ENCODE data around the gene C4orf33.

Gene C4orf33

DNA sequence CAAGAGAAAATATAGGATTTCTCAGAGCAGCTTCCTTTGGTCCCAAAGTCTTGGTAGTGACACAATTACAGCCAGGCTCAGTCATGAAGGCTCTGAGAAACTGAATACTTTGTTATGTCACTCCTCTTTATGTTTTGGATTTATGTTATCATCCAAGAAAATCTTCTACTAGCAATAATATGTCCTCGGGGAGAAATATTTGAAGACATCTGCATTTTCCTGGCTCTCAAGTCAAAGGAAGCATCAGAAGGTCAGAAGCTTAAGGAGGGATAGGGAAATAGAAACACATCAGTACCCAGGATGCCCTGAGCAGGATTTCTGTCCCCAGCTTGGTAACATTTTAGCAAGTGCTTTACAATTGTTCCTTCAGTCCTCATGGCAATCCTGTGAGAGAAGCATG is 54.0 kb downstream of the C4orf33 start:
- DNase-seq (ENCODE audit: extremely low spot score), result no peak
- TF ChIP-seq SP1 (IDR thresholded peaks at IDR 0.05) (no peak), L3MBTL2 (conservative IDR thresholded peaks at IDR 0.05) (no peak), LEF1 (IDR thresholded peaks at IDR 0.05; ENCODE audit: borderline replicate concordance) (no peak), SUZ12 (IDR thresholded peaks at IDR 0.05) (no peak), ELF4 (IDR thresholded peaks at IDR 0.05) (no peak), FOXK2 (IDR thresholded peaks at IDR 0.05) (no peak), TARDBP (IDR thresholded peaks at IDR 0.05) (no peak), NFRKB (IDR thresholded peaks at IDR 0.05) (no peak), BHLHE40 (IDR thresholded peaks at IDR 0.05; ENCODE audit: borderline replicate concordance) (no peak), CTBP1 (IDR thresholded peaks at IDR 0.05; ENCODE audit: borderline replicate concordance) (no peak), FOXM1 (IDR thresholded peaks at IDR 0.05; ENCODE audit: borderline replicate concordance) (no peak), FOXA1 (IDR thresholded peaks at IDR 0.05) (no peak), HDGF (IDR thresholded peaks at IDR 0.05; ENCODE audit: borderline replicate concordance) (no peak), ARNT (IDR thresholded peaks at IDR 0.05) (no peak)
- ChIA-PET POLR2A (no interaction called here), CTCF (no interaction called here)

DNA sequence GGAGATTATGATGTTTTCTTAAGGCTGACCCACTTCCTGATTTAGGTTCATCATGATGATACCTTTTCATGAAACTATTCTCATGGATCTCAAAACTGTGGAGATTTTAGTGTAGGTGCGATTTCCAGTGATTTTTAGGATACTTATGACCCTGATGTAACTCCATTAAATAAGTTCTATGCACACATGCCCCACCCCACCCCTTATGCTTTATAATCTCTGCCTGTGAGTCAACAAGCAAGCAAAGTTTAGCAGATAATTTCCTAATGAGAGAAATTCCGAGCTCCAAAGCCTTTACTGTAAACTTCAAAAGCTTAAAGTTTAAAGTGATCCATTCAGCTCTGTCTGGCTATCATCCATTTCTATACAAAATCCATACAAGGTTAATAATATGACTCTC is 56.4 kb downstream of the C4orf33 start:
- CTCF ChIA-PET, result no interaction called here
- TF ChIP-seq TARDBP (IDR thresholded peaks at IDR 0.05), result no peak
- no peak for DNase-seq (ENCODE audit: extremely low spot score)
- POLR2A ChIA-PET, result no interaction called here

DNA sequence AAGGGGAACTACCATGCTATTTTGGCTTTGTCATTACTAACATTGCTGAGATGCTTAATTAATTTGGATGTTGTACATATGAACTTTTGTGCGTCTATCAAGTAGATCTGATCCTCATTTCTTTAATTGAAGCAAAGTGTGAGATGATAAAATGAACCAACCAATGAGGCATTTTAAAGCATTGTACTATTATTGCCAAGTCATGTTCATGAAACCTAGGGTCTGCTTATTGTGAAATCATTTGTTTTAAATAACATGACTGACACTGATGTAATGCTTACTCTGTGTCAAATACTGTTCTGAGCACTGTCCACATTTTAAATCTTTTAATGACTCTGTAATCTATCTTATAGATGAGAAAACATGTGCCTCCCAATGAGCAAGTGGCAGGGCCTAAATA is 57.7 kb downstream of the C4orf33 start:
- DNase-seq (ENCODE audit: extremely low spot score), result no peak
- POLR2A ChIA-PET, result no interaction called here
- TF ChIP-seq CTBP1 (IDR thresholded peaks at IDR 0.05; ENCODE audit: borderline replicate concordance), result no peak
- TF ChIP-seq FOXM1 (IDR thresholded peaks at IDR 0.05; ENCODE audit: borderline replicate concordance), result no peak
- no peak for TF ChIP-seq HDGF (IDR thresholded peaks at IDR 0.05; ENCODE audit: borderline replicate concordance)
- no peak for TF ChIP-seq LEF1 (IDR thresholded peaks at IDR 0.05; ENCODE audit: borderline replicate concordance)
- TF ChIP-seq FOXK2 (IDR thresholded peaks at IDR 0.05), result no peak
- TF ChIP-seq L3MBTL2 (conservative IDR thresholded peaks at IDR 0.05), result no peak
- TF ChIP-seq ELF4 (IDR thresholded peaks at IDR 0.05), result no peak
- no peak for TF ChIP-seq FOXA1 (IDR thresholded peaks at IDR 0.05)
- TF ChIP-seq ZNF384 (IDR thresholded peaks at IDR 0.05), result no peak
- TF ChIP-seq SUZ12 (IDR thresholded peaks at IDR 0.05), result no peak
- TF ChIP-seq, protein P1, sequence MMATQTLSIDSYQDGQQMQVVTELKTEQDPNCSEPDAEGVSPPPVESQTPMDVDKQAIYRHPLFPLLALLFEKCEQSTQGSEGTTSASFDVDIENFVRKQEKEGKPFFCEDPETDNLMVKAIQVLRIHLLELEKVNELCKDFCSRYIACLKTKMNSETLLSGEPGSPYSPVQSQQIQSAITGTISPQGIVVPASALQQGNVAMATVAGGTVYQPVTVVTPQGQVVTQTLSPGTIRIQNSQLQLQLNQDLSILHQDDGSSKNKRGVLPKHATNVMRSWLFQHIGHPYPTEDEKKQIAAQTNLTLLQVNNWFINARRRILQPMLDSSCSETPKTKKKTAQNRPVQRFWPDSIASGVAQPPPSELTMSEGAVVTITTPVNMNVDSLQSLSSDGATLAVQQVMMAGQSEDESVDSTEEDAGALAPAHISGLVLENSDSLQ (IDR thresholded peaks at IDR 0.05), result no peak
- no peak for TF ChIP-seq BHLHE40 (IDR thresholded peaks at IDR 0.05; ENCODE audit: borderline replicate concordance)
- CTCF ChIA-PET, result no interaction called here

DNA sequence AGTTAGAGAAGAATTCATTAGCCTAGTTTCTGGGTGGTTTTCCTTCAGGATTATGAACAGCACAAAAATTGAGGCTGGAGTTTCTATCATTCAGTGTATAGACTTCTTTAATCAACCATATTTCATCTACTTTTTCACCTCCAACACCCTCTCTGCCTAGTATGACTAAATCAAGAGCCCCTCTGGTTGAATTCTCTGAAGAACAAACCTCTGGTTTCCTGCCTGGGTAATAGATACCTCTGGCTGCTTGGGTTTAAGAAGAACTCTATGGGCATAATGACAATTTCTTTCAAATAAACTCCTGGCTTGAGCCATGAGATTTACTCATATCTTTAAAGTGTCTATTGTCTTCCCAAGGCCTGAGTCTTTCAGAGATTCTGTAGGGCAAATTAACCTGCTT is 66.5 kb downstream of the C4orf33 start:
- ChIA-PET CTCF (no interaction called here), POLR2A (no interaction called here)
- TF ChIP-seq ARNT (IDR thresholded peaks at IDR 0.05) (no peak), ZNF384 (IDR thresholded peaks at IDR 0.05) (no peak), TARDBP (IDR thresholded peaks at IDR 0.05) (no peak), SP1 (IDR thresholded peaks at IDR 0.05) (no peak), LEF1 (IDR thresholded peaks at IDR 0.05; ENCODE audit: borderline replicate concordance) (no peak), L3MBTL2 (conservative IDR thresholded peaks at IDR 0.05) (no peak), FOXK2 (IDR thresholded peaks at IDR 0.05) (no peak), CTBP1 (IDR thresholded peaks at IDR 0.05; ENCODE audit: borderline replicate concordance) (no peak), FOXM1 (IDR thresholded peaks at IDR 0.05; ENCODE audit: borderline replicate concordance) (no peak), NFRKB (IDR thresholded peaks at IDR 0.05) (no peak), HDGF (IDR thresholded peaks at IDR 0.05; ENCODE audit: borderline replicate concordance) (no peak), SUZ12 (IDR thresholded peaks at IDR 0.05) (no peak)
- no peak for DNase-seq (ENCODE audit: extremely low spot score)

DNA sequence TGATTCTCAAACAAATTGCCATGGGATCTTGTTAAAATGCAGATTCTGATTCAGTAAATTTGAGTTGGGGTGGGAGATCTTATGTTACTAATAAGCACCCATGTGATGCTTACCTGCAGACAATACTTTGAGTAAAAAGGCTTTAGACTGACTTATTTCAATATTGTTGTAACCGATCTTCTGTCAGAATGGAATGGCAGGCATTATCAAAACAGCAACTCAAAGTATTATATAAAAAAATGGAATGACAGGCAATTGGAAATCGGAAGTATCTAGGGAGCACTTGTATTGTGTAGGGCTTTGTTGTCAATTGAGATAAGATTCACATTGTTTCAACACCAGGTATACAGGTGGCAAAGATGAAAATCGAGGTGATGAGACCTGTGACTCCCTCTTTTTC is 67.5 kb downstream of the C4orf33 start:
- no peak for DNase-seq (ENCODE audit: extremely low spot score)
- CTCF ChIA-PET, result interaction anchor here (0.7 kb wide), 1 partner anchor 15 kb away, joined by 4 read pairs; no protein-coding TSS in a partner anchor
- POLR2A ChIA-PET, result no interaction called here
- TF ChIP-seq HDGF (IDR thresholded peaks at IDR 0.05; ENCODE audit: borderline replicate concordance), result no peak
- no peak for TF ChIP-seq BHLHE40 (IDR thresholded peaks at IDR 0.05; ENCODE audit: borderline replicate concordance)
- TF ChIP-seq NFRKB (IDR thresholded peaks at IDR 0.05), result no peak
- no peak for TF ChIP-seq ELF4 (IDR thresholded peaks at IDR 0.05)
- no peak for TF ChIP-seq ARNT (IDR thresholded peaks at IDR 0.05)
- no peak for TF ChIP-seq LEF1 (IDR thresholded peaks at IDR 0.05; ENCODE audit: borderline replicate concordance)
- no peak for TF ChIP-seq FOXM1 (IDR thresholded peaks at IDR 0.05; ENCODE audit: borderline replicate concordance)
- no peak for TF ChIP-seq SUZ12 (IDR thresholded peaks at IDR 0.05)
- TF ChIP-seq SP1 (IDR thresholded peaks at IDR 0.05), result no peak
- no peak for TF ChIP-seq TARDBP (IDR thresholded peaks at IDR 0.05)
- TF ChIP-seq L3MBTL2 (conservative IDR thresholded peaks at IDR 0.05), result no peak
- TF ChIP-seq, protein P1 (IDR thresholded peaks at IDR 0.05), result no peak
- no peak for TF ChIP-seq CTBP1 (IDR thresholded peaks at IDR 0.05; ENCODE audit: borderline replicate concordance)
- no peak for TF ChIP-seq FOXK2 (IDR thresholded peaks at IDR 0.05)

DNA sequence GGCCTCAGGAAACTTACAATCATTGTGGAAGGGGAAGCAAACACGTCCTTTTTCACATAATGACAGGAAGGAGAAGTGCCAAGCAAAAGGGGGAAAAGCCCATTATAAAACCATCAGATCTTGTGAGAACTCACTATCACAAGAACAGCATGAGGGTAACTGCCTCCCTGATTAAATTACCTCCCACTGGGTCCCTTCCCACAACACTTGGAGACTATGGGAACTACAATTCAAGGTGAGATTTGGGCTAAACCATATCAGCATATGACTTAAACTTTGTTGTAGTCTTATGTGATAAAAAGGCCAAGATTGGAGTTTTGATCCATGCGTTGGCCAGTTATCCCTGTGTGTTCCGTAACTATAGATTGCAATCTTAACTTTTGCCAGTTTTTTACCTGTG is 68.3 kb downstream of the C4orf33 start:
- DNase-seq (ENCODE audit: extremely low spot score), result no peak
- ChIA-PET POLR2A (no interaction called here), CTCF (no interaction called here)
- no peak for TF ChIP-seq TARDBP (IDR thresholded peaks at IDR 0.05)
- no peak for TF ChIP-seq ARNT (IDR thresholded peaks at IDR 0.05)
- no peak for TF ChIP-seq SUZ12 (IDR thresholded peaks at IDR 0.05)
- no peak for TF ChIP-seq NFRKB (IDR thresholded peaks at IDR 0.05)
- TF ChIP-seq ZNF384 (IDR thresholded peaks at IDR 0.05), result no peak
- TF ChIP-seq LEF1 (IDR thresholded peaks at IDR 0.05; ENCODE audit: borderline replicate concordance), result no peak
- TF ChIP-seq FOXM1 (IDR thresholded peaks at IDR 0.05; ENCODE audit: borderline replicate concordance), result no peak
- no peak for TF ChIP-seq FOXK2 (IDR thresholded peaks at IDR 0.05)
- TF ChIP-seq HDGF (IDR thresholded peaks at IDR 0.05; ENCODE audit: borderline replicate concordance), result no peak
- no peak for TF ChIP-seq L3MBTL2 (conservative IDR thresholded peaks at IDR 0.05)
